Smooth muscle cell (in vitro differentiated cells): ENCODE results near the gene LIN54. TPM values are rescaled to one million over a fixed set of nuclear protein-coding genes. Genes with fewer than 3 reads are reported as not detected.

Experiments
- DNase-seq: peaks from one replicate; lab custom pipeline; 2025; ENCODE audit not compliant: unreplicated experiment; lab: John Stamatoyannopoulos, UW
- H2AFZ ChIP-seq: fragments of 200-600 bp; sonication (generic); 2 replicates; pipeline ENCODE4 v1.6.0; 2016; ENCODE audit warnings: antibody characterized with exemption, low read depth, mild to moderate bottlenecking
- H3F3A ChIP-seq: fragments of 200-600 bp; sonication (generic); 2 replicates; pipeline ENCODE4 v1.6.0; 2017; ENCODE audit warnings: antibody characterized with exemption, low read depth
- H3K27ac ChIP-seq: fragments of 200-600 bp; sonication (generic); 2 replicates; pipeline ENCODE4 v1.5.1; 2016; ENCODE audit warnings: low read depth, mild to moderate bottlenecking
- H3K27me3 ChIP-seq: fragments of 200-600 bp; sonication (generic); 2 replicates; pipeline ENCODE4 v1.6.1; 2016; ENCODE audit warnings: low read depth, mild to moderate bottlenecking
- H3K36me3 ChIP-seq: fragments of 200-600 bp; sonication (generic); 2 replicates; pipeline ENCODE4 v1.5.1; 2016; ENCODE audit warnings: low read depth
- H3K4me1 ChIP-seq: fragments of 200-600 bp; sonication (generic); 2 replicates; pipeline ENCODE4 v1.5.1; 2016; ENCODE audit warnings: low read depth
- H3K4me2 ChIP-seq: fragments of 200-600 bp; sonication (generic); 2 replicates; pipeline ENCODE4 v1.6.0; 2016; ENCODE audit warnings: mild to moderate bottlenecking
- H3K4me3 ChIP-seq: fragments of 200-600 bp; sonication (generic); 2 replicates; pipeline ENCODE4 v1.5.1; 2016; ENCODE audit warnings: mild to moderate bottlenecking
- H3K79me2 ChIP-seq: fragments of 200-600 bp; sonication (generic); 2 replicates; pipeline ENCODE4 v1.6.0; 2016; ENCODE audit warnings: low read depth, mild to moderate bottlenecking
- H3K9ac ChIP-seq: fragments of 200-600 bp; sonication (generic); 2 replicates; pipeline ENCODE4 v1.6.0; 2016; ENCODE audit warnings: low read depth
- H3K9me3 ChIP-seq: fragments of 200-600 bp; sonication (generic); replicated peaks from 2 replicates; pipeline ENCODE4 v1.5.1; 2016; ENCODE audit warnings: low read depth
- H4K20me1 ChIP-seq: fragments of 200-600 bp; sonication (generic); 2 replicates; pipeline ENCODE4 v1.6.0; 2016; ENCODE audit warnings: low read depth
- WGBS: methylation state at CpG from one replicate; pipeline ENCODE4 v1.1.7; 2016; ENCODE audit warnings: low lambda C conversion rate; 5-methylcytosine and 5-hydroxymethylcytosine counted together
- polyA plus RNA-seq: library from polyadenylated mRNA; unstranded; fragments of >200 nt; fragmentation: Nextera tagmentation; extraction: Ambion mirVana; gene quantifications from 2 replicates; pipeline ENCODE4 v1.2.1, GENCODE V29; 2016
- total RNA-seq: library from RNA; depleted of rRNA; stranded (reverse); fragments of >200 nt; gene quantifications from 2 replicates; pipeline ENCODE4 v1.2.3, GENCODE V29; 2014
- TF ChIP-seq, protein P1 (sequence below): fragments of 200-600 bp; sonication (generic); IDR thresholded peaks from 2 replicates; pipeline ENCODE4 v1.5.1; 2017; ENCODE audit warnings: borderline replicate concordance, mild to moderate bottlenecking, antibody characterized with exemption; ENCODE audit not compliant: insufficient read depth, poor library complexity, severe bottlenecking

Gene LIN54
- total and polyA plus RNA-seq, 2 experiments from 2014 or later, result 5.0 to 24.1 TPM

DNA sequence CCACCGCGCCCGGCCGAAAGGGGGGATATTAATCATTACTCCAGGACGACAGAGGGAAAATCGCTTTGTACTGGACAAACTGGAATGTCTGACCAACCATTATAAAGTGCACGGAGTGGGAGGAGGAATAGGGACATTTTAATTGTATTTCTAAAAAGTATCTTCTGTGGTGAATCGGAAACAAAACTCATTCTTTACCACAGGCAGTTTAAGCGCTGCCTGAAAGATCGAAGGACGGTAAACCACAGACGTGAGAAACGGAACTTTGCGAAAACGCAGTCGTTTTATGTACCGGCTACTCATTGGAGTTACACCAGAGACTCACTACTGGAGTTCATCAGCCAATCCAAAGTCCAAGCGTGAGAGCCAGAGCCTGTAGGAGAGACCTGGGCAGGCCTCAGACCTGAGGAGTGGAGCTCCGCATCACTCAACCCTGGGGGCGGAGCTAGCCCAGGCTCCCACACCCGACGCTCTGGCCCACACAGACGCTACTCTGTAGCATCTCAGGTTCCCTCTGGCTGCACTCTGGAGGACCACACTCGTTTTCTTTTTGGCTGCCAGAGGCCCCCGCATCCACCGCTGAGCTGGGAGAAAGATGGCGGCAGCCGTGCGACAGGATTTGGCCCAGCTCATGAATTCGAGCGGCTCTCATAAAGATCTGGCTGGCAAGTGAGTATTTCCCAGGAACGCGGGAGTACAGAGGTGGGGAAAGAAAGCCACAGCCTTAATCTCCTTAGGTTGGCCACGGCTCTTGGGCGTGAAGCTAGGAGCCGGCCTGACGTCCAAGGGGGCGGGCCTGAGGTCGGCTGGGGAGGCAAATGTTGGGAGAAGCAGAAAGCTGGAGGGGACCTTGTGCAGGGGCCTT, 24.2 kb upstream of the LIN54 start, which contains the start of gene COPS4:
TSS of gene COPS4 (plus strand) at position 554 of the 865 bp plus-strand sequence. CDS start at position 596, 42 bp downstream.
- H3F3A ChIP-seq, result no peaks in the 10 kb centered on the region
- peak within 1 kb of the TSS; percentile 89 for H2AFZ ChIP-seq
- H3K9me3 ChIP-seq, result no peaks in the 10 kb centered on the region
- peak within 1 kb of the TSS; percentile 77 for H3K4me3 ChIP-seq
- under 1% methylated on average over 39 of the region's 39 CpGs for WGBS
- no peaks in the 10 kb centered on the region for H3K36me3 ChIP-seq
- peaks cover 11% of the 10 kb centered on the region for H3K27me3 ChIP-seq
- peak within 1 kb of the TSS; percentile 74 for H3K9ac ChIP-seq
- TF ChIP-seq, protein P1, sequence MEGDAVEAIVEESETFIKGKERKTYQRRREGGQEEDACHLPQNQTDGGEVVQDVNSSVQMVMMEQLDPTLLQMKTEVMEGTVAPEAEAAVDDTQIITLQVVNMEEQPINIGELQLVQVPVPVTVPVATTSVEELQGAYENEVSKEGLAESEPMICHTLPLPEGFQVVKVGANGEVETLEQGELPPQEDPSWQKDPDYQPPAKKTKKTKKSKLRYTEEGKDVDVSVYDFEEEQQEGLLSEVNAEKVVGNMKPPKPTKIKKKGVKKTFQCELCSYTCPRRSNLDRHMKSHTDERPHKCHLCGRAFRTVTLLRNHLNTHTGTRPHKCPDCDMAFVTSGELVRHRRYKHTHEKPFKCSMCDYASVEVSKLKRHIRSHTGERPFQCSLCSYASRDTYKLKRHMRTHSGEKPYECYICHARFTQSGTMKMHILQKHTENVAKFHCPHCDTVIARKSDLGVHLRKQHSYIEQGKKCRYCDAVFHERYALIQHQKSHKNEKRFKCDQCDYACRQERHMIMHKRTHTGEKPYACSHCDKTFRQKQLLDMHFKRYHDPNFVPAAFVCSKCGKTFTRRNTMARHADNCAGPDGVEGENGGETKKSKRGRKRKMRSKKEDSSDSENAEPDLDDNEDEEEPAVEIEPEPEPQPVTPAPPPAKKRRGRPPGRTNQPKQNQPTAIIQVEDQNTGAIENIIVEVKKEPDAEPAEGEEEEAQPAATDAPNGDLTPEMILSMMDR, result peak; percentile 15
- peak; percentile 72 for DNase-seq
- H4K20me1 ChIP-seq, result peaks cover 32% of the 10 kb centered on the region
- H3K4me1 ChIP-seq, result peaks cover 7% of the 10 kb centered on the region
- peak within 1 kb of the TSS; percentile 95 for H3K4me2 ChIP-seq
- H3K79me2 ChIP-seq, result peaks cover 45% of the 10 kb centered on the region
- H3K27ac ChIP-seq, result peak within 1 kb of the TSS; percentile 89

GRCh38 chr4:83029688-83030087, 19.1 kb upstream of the LIN54 start:
- WGBS, result 86% methylated on average over 1 of the region's 1 CpG
- H2AFZ ChIP-seq, result no peak overlapping the region
- H3K4me3 ChIP-seq, result no peak overlapping the region
- no peak for DNase-seq
- H3K4me2 ChIP-seq, result no peak overlapping the region
- TF ChIP-seq, protein P1, result no peak
- no peaks in the 10 kb centered on the region for H3K79me2 ChIP-seq
- H3F3A ChIP-seq, result no peaks in the 10 kb centered on the region
- no peak overlapping the region for H3K9ac ChIP-seq
- H3K4me1 ChIP-seq, result no peaks in the 10 kb centered on the region
- no peak overlapping the region for H3K27ac ChIP-seq
- no peaks in the 10 kb centered on the region for H4K20me1 ChIP-seq
- no peaks in the 10 kb centered on the region for H3K9me3 ChIP-seq
- H3K27me3 ChIP-seq, result peaks cover 14% of the 10 kb centered on the region
- H3K36me3 ChIP-seq, result no peaks in the 10 kb centered on the region

DNA sequence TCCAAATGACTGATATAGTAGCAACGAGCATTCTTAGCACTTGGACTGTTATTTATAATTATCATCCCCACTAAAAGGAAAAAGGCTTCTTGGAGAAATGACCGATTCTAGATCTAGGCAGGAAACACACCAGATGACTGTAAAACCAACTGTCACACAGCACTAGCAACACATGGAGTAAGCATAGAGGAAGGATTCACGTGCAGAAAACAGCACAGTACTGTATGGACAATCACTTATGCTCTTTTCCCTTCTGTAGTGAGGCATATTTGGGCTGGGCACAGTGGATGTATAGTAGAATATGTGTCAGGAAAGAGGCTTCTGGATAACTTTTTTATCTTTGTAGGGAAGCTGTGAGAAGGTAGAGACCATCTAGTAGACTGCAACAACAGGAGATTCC, 18.4 kb upstream of the LIN54 start:
- no peak overlapping the region for H3K9ac ChIP-seq
- H3K4me2 ChIP-seq, result no peak overlapping the region
- WGBS, result 67% methylated on average over 3 of the region's 3 CpGs
- no peak overlapping the region for H3K27ac ChIP-seq
- no peaks in the 10 kb centered on the region for H3F3A ChIP-seq
- H3K27me3 ChIP-seq, result peaks cover 14% of the 10 kb centered on the region
- no peak overlapping the region for H2AFZ ChIP-seq
- no peak overlapping the region for H3K4me3 ChIP-seq
- no peaks in the 10 kb centered on the region for H3K36me3 ChIP-seq
- no peaks in the 10 kb centered on the region for H3K9me3 ChIP-seq
- no peaks in the 10 kb centered on the region for H3K79me2 ChIP-seq
- H4K20me1 ChIP-seq, result no peaks in the 10 kb centered on the region
- no peak for DNase-seq
- H3K4me1 ChIP-seq, result no peaks in the 10 kb centered on the region
- TF ChIP-seq, protein P1, result no peak
